ENCODE data around the gene NEGR1. TPM values are rescaled to one million over a fixed set of nuclear protein-coding genes. Genes with fewer than 3 reads are reported as not detected.

NEGR1 gene
- total and polyA plus RNA-seq, 11 donors: 1.7 to 11.3 (median 6.8) TPM

- no peak for DNase-seq
- Histone ChIP-seq H3K27ac (no peak overlapping the region), H3K27me3 (no peaks in the 10 kb centered on the region), H3K4me3 (no peak overlapping the region), H3K36me3 (no peaks in the 10 kb centered on the region), H3K9me3 (peaks cover 0 to 2% (median 0%) of the 10 kb centered on the region in 12 donors), H3K4me1 (peaks cover 0 to 6% (median 0%) of the 10 kb centered on the region in 12 donors)
- WGBS, 4 donors: 80 to 86% (median 84%) methylated on average over 1 of the region's 1 CpG
- TF ChIP-seq CTCF (IDR thresholded peaks at IDR 0.05): no peak
- no peak for TF ChIP-seq POLR2A (IDR thresholded peaks at IDR 0.05)
- intact Hi-C loops (cut with DNase I): no loop called here
- no peak for ATAC-seq
These were observed 625.4 kb downstream of the NEGR1 start for GRCh38 chr1:71656902-71657301.

GRCh38 chr1:71655604-71656003, 626.7 kb downstream of the NEGR1 start:
- ATAC-seq (no peak), DNase-seq (no peak)
- 74 to 84% (median 79%) methylated on average over 2 of the region's 2 CpGs for WGBS, 4 donors
- Histone ChIP-seq H3K4me1 (peaks cover 0 to 6% (median 0%) of the 10 kb centered on the region in 12 donors), H3K27me3 (no peaks in the 10 kb centered on the region), H3K9me3 (no peaks in the 10 kb centered on the region), H3K4me3 (no peak overlapping the region), H3K36me3 (no peaks in the 10 kb centered on the region), H3K27ac (no peak overlapping the region)
- TF ChIP-seq POLR2A (IDR thresholded peaks at IDR 0.05) (no peak), CTCF (IDR thresholded peaks at IDR 0.05) (no peak)
- intact Hi-C loops (cut with DNase I): no loop called here

- TF ChIP-seq CTCF (IDR thresholded peaks at IDR 0.05) (no peak), POLR2A (IDR thresholded peaks at IDR 0.05) (no peak)
- Histone ChIP-seq H3K27ac (no peak overlapping the region), H3K9me3 (no peaks in the 10 kb centered on the region), H3K36me3 (no peaks in the 10 kb centered on the region), H3K4me3 (no peak overlapping the region), H3K27me3 (no peaks in the 10 kb centered on the region), H3K4me1 (peaks cover 0 to 6% (median 0%) of the 10 kb centered on the region in 12 donors)
- intact Hi-C loops (cut with DNase I): no loop called here
- WGBS, 4 donors: 63 to 74% (median 71%) methylated on average over 2 of the region's 2 CpGs
- ATAC-seq (no peak), DNase-seq (no peak)
These were observed 628.4 kb downstream of the NEGR1 start for GRCh38 chr1:71653952-71654351.

GRCh38 chr1:71651214-71651613, 631.1 kb downstream of the NEGR1 start:
- no peak overlapping the region for H3K4me3 ChIP-seq
- TF ChIP-seq CTCF (IDR thresholded peaks at IDR 0.05): no peak
- no peak for TF ChIP-seq POLR2A (IDR thresholded peaks at IDR 0.05)
- peaks cover 0 to 3% (median 0%) of the 10 kb centered on the region in 12 donors for H3K4me1 ChIP-seq
- H3K36me3 ChIP-seq: no peaks in the 10 kb centered on the region
- no peaks in the 10 kb centered on the region for H3K9me3 ChIP-seq
- H3K27me3 ChIP-seq: no peaks in the 10 kb centered on the region
- DNase-seq (no peak), ATAC-seq (no peak)
- 69 to 83% (median 77%) methylated on average over 1 of the region's 1 CpG for WGBS, 4 donors
- no peak overlapping the region for H3K27ac ChIP-seq
- intact Hi-C loops (cut with DNase I): no loop called here

Data from heart left ventricle (tissue), 16 donors.